Fibroblast of villous mesenchyme (primary cell): ENCODE results near the gene SLFN14. TPM values are rescaled to one million over a fixed set of nuclear protein-coding genes. Genes with fewer than 3 reads are reported as not detected.

ENCODE experiments used
- DNase-seq: peaks from one replicate; pipeline ENCODE4 v3.0.0-alpha.2; 2010; ENCODE audit warnings: low read depth
- H3K4me3 ChIP-seq: 2 replicates; pipeline ENCODE4 v1.5.1; 2011; ENCODE audit warnings: low read depth, mild to moderate bottlenecking, low read length
- total RNA-seq: library from RNA; depleted of rRNA; stranded (reverse); fragments of >200 nt; gene quantifications from 2 replicates; pipeline ENCODE4 v1.2.3, GENCODE V29; 2012
- TF ChIP-seq, protein P1 (sequence below): IDR thresholded peaks from 2 replicates; pipeline ENCODE4 v1.5.1; 2012; ENCODE audit warnings: low read depth, mild to moderate bottlenecking, low read length; ENCODE audit not compliant: insufficient read depth

SLFN14 gene
- total RNA-seq, 1 donor: not detected

- no peak overlapping the region for H3K4me3 ChIP-seq
- DNase-seq: no peak
- TF ChIP-seq, protein P1, sequence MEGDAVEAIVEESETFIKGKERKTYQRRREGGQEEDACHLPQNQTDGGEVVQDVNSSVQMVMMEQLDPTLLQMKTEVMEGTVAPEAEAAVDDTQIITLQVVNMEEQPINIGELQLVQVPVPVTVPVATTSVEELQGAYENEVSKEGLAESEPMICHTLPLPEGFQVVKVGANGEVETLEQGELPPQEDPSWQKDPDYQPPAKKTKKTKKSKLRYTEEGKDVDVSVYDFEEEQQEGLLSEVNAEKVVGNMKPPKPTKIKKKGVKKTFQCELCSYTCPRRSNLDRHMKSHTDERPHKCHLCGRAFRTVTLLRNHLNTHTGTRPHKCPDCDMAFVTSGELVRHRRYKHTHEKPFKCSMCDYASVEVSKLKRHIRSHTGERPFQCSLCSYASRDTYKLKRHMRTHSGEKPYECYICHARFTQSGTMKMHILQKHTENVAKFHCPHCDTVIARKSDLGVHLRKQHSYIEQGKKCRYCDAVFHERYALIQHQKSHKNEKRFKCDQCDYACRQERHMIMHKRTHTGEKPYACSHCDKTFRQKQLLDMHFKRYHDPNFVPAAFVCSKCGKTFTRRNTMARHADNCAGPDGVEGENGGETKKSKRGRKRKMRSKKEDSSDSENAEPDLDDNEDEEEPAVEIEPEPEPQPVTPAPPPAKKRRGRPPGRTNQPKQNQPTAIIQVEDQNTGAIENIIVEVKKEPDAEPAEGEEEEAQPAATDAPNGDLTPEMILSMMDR: no peak
Observed at GRCh38 chr17:35559495-35560210, 966 bp downstream of the SLFN14 start.

DNA sequence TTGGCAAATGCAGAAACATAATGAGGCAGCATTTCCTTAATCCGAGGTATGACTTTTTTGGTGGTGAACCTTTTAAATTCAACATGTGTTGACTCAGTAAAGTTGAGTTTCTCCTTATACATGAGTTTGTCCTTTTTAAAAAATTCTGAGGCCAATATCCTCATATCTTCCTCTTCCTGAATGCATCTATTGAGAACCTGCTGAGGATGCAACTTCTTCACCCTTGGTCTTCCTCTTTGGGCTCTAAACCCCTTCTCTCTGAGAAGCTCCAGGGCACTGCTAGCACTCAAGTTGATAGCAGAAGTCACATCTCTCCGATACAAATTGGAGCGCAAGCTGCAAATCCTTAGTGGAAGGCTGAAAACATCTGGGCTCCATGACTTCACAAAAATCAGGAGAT lies 3.3 kb downstream of the SLFN14 start:
- no peak for DNase-seq
- TF ChIP-seq, protein P1: no peak
- H3K4me3 ChIP-seq: no peak overlapping the region

DNA sequence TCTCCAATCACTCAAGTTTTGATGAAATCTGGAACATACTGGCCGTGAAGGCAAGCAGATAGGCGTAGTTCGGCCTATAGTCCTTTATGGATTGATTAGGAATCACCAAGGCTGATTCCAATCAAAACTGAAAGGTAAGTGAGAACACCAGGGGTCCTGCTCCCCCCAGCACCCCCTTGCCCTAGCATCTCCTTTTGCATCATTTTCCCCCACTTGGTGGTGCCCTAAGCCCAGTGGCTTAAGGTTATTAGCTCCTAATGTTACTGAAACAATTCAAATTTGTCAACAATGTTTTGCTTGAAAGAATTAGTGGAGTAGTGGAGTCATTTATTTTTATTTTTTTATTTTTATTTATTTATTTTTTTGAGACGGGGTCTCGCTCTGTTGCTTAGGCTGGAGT lies 4.9 kb downstream of the SLFN14 start:
- TF ChIP-seq, protein P1: peak; percentile 35

DNA sequence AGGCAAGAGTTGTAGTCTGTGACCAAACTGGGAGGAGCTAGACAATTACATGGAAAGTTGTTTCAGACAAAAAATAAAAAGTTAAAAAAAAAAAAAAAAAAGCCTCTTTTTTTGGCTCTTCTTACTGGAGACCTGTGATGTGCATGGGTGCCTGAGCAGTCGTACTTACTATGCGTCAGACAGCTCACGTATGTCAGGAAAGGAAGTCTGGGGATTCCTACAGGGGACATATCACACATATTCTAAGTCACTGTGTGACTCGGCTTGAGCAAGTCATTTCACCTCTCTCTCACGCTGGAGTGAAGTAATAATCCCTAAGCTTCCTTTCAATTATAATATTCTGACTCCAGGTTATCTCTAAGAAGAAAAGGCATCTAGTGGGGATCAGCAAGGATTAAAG lies 6.0 kb downstream of the SLFN14 start:
- DNase-seq: no peak

More for the DNA sequence above, 4.9 kb downstream of the SLFN14 start:
- DNase-seq: no peak
- no peak overlapping the region for H3K4me3 ChIP-seq

DNA sequence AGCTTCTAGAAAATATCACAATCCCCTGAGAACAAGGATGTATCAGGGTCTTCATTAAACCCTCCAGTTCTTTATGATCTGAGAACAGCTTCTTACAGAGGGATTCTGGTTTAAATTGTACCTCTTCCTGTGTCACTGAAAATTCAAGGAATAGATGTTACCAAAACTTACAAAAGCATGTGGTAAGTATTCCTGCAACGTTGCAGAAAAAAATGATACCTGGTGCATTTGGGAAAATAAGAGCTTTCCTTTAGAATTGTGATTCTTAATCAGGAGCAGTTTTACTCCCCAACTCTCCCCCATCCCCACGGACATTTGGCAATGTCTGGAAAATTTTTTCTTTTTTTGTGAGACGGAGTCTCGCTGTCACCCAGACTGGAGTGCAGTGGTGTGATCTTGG lies 7.3 kb downstream of the SLFN14 start:
- H3K4me3 ChIP-seq: no peak overlapping the region
- TF ChIP-seq, protein P1: no peak

More for the DNA sequence above, 6.0 kb downstream of the SLFN14 start:
- H3K4me3 ChIP-seq: no peak overlapping the region
- TF ChIP-seq, protein P1: no peak

DNA sequence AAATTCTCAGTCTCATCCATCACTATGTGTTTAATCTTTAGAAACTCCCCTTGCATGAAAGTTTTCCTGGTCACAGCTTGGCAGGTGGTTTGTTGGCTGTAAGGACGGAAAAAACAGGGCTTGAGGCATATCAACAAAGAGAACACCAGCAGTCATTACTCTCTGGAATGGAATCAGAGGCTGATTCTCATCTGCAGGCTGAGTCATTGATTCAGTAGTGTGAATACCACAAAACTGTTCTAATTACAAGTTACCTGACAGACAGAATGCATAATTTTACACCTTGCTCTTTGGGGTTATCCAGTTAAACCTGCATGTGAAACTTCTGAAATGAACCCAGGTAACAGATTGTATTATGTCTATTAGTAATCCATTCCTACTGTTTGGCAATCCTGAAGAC lies 11.6 kb downstream of the SLFN14 start:
- no peak for DNase-seq
- no peak overlapping the region for H3K4me3 ChIP-seq
- TF ChIP-seq, protein P1: no peak

More for the DNA sequence above, 7.3 kb downstream of the SLFN14 start:
- no peak for DNase-seq
